ENCODE measurements around the gene DPPA3.

DNA sequence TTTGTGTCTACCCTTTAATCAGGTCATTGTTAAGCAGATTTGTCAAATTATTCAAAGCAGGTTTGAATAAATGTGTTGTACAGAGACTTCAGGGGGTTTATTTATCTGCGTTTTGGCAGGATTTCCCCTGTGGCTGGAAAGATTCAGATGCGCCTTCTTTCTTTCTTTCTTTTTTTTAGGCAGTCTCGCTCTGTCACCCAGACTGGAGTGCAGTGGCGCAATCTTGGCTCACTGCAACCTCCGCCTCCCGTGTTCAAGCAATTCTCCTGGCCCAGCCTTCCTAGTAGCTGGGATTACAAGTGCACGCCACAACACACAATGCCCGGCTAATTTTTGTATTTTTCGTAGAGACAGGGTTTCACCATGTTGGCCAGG is 47.5 kb downstream of the DPPA3 start:
- TF ChIP-seq, protein P1, sequence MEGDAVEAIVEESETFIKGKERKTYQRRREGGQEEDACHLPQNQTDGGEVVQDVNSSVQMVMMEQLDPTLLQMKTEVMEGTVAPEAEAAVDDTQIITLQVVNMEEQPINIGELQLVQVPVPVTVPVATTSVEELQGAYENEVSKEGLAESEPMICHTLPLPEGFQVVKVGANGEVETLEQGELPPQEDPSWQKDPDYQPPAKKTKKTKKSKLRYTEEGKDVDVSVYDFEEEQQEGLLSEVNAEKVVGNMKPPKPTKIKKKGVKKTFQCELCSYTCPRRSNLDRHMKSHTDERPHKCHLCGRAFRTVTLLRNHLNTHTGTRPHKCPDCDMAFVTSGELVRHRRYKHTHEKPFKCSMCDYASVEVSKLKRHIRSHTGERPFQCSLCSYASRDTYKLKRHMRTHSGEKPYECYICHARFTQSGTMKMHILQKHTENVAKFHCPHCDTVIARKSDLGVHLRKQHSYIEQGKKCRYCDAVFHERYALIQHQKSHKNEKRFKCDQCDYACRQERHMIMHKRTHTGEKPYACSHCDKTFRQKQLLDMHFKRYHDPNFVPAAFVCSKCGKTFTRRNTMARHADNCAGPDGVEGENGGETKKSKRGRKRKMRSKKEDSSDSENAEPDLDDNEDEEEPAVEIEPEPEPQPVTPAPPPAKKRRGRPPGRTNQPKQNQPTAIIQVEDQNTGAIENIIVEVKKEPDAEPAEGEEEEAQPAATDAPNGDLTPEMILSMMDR (IDR thresholded peaks at IDR 0.05) = no peak
- TF ChIP-seq POLR2AphosphoS5 (IDR thresholded peaks at IDR 0.05) (no peak), EP300 (IDR thresholded peaks at IDR 0.05) (no peak), POLR2A (IDR thresholded peaks at IDR 0.05) (no peak)
